Stimulated activated CD4-positive, alpha-beta T cell treated with anti-CD3 and anti-CD28 coated beads, TNF-alpha, amount 100 ng/mL, for 4 hours (primary cell): Measurements from ENCODE around the gene STON2.

ENCODE experiments used
- DNase-seq, 3 experiments: peaks; one replicate each; pipeline ENCODE4 v3.0.0-alpha.2; 2020; ENCODE audit warnings: low read depth in 3 of 3

Gene STON2

GRCh38 chr14:81303258-81303935 is 96.7 kb downstream of the STON2 start:
- DNase-seq = no peak

DNA sequence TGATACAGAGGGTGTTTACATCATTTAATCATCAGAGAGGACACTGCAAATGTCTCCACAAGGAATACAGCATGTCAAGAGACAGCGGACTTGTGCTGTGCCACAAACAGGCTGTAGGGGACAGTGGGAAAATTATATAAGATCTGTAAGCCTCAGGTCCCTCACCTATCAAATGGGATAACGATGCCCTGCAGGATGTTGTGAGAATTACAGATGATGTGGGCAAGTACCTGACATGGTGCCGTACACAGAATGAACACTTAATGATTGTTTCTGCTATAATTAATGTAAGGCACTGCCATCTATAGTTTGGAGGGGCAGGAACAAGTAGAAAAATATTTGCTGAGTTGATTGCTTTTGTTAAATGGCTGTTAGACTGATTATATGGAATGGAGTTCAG is 97.5 kb downstream of the STON2 start:
- DNase-seq = no peak

DNA sequence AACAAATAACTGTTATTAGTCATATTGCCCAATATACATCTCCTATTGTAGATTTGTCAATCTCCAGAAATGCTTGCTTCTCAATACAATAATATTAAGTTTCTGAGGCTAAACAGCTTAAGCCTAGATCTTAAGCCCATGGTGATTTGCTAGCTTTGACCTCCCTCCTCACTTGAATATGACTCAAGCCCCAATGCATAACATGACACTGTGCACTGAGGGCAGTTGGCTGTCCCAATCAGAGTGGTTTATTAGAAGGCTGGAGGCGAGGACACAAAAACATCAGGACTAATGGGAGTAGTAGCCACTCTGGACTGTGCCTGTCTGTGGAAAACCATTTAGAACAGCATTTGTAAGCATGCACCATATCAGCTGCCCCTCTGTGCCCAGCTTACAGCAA is 98.3 kb downstream of the STON2 start:
- DNase-seq = no peak

DNA sequence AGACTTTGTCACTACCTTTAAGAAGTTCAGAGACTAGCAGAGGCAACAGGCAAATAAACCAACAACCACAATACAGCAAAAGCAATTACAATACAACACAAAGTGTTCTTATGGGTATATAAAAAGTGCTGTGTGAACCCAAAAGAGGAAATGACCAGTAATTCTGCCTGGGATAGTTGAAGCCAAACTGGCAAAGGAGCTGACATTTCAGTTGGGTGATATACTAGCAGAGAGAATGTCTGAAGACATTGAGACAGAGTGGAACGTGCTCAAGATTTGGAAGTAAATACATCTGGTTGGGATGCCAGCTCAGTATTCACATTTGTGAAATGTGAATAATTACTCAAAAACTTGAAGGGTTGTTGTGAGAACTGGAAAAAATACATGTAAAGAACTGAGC is 98.8 kb downstream of the STON2 start:
- no peak for DNase-seq

- no peak for DNase-seq
These were observed 101.2 kb downstream of the STON2 start for GRCh38 chr14:81298911-81299310.

DNA sequence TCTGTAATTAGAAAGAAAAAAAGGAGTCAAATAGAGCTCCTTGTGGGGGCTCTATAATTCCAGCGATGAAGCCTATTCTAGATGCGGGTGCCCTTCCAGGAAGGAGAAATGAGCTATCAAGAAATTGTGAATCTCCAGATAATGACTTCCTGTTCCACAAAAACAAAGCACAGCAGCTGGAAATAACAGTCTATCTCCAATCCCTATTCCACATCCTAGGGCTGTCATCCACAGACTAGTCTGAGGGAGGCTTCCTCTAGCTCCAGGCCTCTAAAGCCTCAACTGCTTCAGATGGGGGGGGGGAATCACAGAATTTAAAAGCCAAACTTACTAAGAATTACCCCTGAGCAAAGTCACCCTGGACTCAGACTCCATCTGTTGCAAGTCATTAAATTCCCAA is 102.0 kb downstream of the STON2 start:
- no peak for DNase-seq

- no peak for DNase-seq
These were observed 103.9 kb downstream of the STON2 start for GRCh38 chr14:81295958-81296923.

DNA sequence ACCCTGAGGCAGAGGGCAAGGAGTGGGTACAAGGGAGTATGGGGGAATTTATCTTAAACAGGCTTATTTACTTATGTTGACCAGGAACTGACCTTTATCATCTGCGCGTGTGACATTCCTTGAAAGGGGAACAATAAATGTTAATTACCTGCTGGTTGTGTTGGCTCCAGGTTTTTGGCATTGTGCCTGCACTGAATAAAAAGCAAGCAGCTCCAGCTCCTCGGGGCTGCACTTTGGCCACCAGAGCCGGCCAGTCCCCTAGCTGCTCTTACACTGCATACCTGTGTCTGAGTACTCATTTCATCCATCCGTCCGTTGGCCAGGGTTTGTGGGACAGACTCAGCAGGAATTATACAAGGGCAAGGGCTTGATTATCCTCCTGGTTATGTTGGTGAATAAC is 110.6 kb downstream of the STON2 start:
- no peak for DNase-seq

DNA sequence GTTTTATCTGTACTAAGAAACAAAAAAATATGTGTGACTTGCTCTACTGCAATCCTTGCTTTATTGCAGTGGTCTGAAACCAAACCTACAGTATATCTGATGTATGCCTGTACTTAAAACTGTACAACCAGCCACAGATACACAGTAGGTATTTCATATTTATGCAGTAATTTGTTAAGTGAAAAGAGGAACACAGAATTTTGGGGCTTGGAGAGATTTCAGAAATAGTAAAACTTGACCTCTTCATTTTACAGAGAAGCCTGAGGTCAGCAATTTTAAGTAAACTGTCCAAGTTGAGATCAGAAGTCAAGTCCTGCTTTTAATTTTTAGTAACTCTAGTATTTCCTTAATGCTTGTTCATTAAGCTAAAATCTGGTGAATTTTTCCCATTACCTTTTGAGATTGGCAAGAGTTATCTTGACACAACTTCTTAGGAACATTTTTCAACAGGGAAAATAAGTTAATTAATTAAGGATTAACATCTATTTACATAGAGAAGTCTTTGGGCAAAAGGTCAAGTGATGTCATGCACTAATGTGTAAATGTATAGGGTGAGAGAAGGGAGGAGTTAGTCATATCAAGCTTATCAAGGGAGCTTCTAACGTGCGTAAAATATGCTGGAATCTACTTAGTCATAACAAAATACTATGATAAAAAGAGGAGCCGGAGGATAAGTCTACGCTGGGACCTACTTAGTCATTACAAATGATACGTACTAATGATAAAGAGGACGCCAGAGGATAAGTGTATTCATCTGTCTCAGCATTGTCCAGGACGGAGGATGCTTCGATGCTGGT is 113.4 kb downstream of the STON2 start:
- DNase-seq = no peak

DNA sequence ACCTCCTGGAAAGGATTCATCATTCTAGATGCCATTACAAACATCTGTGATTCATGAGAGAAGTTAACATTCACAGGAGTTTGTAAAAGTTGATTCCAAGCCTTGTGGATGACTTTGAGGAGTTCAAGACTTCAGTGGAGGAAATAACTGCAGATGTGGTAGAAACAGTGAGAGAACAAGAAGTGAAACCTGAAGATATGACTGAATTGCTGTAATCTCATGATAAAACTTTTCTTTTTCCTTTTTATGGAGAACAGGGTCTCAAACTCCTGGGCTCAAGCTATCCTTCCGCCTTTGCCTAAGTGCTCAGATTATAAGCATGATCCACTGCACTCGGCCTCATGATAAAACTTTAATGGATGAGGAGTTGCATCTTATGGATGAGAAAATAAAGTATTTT is 114.9 kb downstream of the STON2 start:
- no peak for DNase-seq

DNA sequence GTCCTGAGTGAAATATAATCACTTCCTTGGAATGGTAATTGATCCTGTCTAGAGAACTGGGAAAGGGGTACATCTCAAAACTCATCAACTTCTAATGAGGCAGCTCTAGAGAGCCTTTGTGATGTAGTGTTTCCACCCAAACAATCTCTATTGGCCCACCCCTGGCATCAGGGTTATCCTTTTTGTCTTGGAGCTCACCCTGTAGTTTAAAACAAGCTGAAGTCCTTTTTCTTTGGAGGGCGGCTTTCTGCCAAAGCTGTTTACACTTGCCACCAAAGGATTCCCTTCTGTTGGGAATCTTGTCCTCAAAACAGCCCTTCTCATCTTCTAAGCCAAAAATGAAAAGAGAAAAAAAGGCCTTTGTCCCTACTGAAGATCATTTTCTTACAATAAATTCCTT is 118.8 kb downstream of the STON2 start:
- no peak for DNase-seq

- no peak for DNase-seq
These were observed 119.9 kb downstream of the STON2 start for GRCh38 chr14:81280136-81280791.

GRCh38 chr14:81277096-81277495 is 123.0 kb downstream of the STON2 start:
- no peak for DNase-seq

GRCh38 chr14:81276073-81277069 is 123.8 kb downstream of the STON2 start:
- DNase-seq = no peak

DNA sequence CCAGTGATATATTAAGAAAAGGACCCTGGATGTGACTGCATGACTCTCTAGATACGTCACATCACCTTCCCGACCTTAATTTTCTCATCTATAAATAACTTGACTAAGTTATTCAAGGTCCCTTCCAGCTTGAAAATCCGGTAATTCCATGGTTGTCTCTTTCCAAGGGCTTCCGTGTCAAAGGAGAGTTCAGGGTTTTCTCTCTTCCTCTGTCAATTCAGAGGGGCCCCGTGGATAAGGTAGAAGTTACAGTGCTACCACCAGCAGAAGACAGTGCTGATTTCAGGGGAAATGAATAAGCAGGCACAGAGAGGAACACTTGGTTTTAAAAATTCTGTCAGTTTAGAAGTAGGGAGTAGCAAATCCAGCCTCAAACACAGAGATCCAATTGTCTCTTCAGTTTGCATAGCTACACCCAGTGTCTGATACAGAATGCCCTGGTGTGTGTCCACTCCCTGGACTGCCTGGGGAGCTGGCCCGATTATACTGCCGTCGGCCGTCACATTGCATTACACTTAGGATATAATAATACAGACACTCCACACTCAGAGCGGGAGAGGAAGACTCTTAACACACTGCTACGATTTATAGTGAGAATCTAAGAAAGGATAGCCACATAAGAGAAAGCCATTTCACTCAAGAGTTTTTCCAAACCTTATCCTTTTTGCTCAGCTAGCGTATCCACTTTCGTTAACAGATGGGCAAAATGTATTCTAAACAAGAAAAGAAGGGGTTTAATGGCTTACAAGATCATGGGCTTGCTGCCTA is 124.6 kb downstream of the STON2 start:
- DNase-seq = no peak

DNA sequence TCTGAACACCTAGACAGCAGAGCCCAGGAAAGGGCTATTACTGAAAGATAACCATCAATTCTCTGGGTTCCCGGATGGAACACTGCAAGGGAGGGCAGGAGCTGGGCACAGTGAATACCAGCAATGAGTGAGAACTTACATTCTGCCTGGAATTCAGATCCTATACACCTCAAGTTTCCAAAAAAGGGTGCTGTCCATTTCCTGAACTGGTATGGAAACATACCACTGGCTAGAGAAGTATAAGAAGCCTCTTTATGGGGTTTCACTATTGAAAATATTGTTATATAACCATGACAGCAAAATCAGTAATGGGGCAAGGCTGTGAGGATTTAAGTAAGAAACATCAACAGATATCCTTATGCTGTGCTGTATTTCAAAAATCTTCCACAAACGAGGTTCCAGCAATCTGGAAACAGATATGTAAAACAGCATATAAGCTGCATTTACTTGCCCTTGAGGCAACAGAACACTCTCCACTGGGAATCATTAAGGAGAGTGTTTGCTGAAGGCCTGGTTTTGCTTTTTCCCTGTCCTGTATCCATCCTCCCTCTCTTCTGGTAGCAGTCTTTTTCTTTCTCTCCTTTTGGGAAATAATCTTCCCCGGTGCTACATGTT is 126.1 kb downstream of the STON2 start:
- DNase-seq = no peak

DNA sequence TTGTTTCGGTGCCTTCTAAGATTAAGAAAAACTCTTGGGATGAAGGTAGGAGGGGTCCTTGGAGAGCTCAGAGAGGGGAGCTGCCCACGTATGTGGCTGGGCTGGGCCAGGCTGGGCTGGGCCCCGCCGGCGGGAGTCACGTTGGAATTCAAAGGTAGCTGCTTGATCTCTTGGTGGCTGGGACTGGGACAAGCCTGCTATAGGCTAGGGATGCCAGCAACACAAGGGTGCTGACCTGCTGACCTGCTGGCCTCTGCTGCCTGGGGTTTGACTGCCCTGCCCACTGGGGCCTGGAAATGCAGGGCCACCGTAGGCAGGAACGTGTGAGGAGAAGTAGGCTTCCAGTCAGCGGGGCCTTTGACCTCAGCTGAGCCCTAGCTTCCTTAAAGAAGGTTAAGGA is 126.6 kb downstream of the STON2 start:
- no peak for DNase-seq

DNA sequence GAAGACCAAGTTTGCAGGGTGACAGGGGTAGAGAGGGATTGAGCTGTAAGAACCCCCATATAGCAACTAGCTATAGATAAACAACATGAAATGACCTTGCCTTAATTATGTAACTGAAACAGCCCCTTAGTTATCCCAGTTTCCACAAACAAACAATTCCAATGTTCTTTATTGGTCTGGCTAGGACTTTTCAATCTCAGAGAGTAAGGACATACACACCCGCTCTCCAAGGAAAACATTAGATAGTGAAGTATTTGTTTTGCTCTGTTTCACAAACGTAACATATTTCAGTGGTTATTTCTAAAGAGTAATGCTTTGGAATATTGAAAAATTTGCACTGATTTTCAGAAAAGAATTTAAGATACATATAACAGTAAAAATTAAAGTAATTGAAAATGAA is 127.8 kb downstream of the STON2 start:
- no peak for DNase-seq

GRCh38 chr14:81269979-81270375 is 130.1 kb downstream of the STON2 start:
- no peak for DNase-seq
